KOPT-K1 (cell line): ENCODE measurements around the gene CARD11.

Experiments
- H3K27ac ChIP-seq: fragments of 200-600 bp; sonication (generic); 2 replicates; pipeline ENCODE4 v1.5.1; 2016; ENCODE audit warnings: antibody characterized with exemption, mild to moderate bottlenecking, low read depth, low read length; ENCODE audit not compliant: poor library complexity, severe bottlenecking
- H3K36me3 ChIP-seq: fragments of 200-600 bp; sonication (generic); 2 replicates; pipeline ENCODE4 v1.5.1; 2017; ENCODE audit warnings: antibody characterized with exemption, mild to moderate bottlenecking, low read length, moderate library complexity; ENCODE audit not compliant: insufficient read depth
- H3K9me3 ChIP-seq: fragments of 200-600 bp; sonication (generic); 2 replicates; pipeline ENCODE4 v1.5.1; 2017; ENCODE audit warnings: antibody characterized with exemption, low read length, mild to moderate bottlenecking; ENCODE audit not compliant: insufficient read depth, poor library complexity, severe bottlenecking

Gene CARD11

DNA sequence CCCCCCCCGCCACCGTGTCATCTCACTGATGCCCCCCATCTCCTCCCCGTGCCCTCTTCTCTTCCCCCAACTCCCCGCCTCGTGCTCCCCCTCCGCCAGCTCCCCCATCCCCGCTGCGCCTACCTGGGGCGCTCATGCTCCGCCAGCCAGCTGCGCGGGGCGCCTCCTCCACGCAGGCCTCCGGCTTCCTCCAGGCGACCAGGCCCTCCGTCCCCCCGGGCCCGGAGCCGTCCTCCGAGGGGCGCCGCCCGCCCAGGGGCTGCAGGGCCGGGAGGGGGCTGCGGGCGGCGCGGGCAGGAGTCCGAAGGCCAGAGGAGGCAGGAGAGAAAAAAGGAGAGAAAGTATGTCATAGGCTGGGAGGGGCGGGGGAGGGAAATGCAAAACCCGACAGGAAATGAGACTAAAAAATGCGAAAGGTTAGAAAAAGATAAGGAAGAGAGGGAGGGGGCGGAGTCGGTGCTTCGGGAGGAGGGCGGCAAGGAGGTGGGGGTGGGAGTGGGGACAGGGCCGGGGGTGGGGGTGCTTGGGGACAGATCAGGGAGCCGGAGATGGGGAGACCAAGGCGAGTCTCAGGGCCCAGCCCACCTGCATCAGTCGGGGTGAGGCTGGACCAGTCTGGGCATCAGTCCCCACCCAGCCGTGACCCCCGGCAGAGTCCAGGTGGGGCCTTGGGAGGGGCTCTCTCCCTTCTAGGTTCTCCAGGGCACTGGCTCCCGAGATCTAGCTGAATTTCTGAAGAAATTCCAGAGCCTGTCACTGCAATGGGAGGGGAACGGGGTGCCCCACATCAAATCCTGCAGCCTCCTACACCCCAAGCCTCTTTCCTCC, at the start of gene CARD11:
Gene CARD11, minus strand, starts transcription at position 324 of the 828 bp plus-strand sequence. CDS start 85,361 bp downstream, outside the sequence.
- Histone ChIP-seq H3K36me3 (no peaks in the 10 kb centered on the region), H3K27ac (peak within 1 kb of the TSS; percentile 73), H3K9me3 (no peaks in the 10 kb centered on the region)

DNA sequence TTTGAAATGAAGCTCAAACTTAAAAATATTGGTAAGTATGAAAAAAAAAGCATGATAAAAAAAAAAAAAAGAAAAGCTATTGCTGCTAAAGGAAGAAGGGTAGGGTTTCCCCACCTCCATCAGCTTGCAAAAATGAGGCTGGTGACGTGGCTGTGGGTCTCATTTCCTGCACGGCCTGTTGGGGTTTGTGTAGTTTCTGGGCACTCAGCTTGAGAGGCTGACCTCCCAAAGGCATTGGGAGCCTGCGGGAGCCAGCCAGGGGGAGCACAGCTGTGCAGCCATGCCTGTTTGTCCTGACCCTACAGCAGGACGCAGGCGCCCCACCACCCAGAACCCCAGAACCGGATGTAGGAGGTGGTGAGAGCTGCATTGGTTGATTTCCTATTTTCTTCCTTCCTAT, 48.8 kb upstream of the CARD11 start:
- peak overlapping the region; percentile 61 for H3K27ac ChIP-seq
- no peaks in the 10 kb centered on the region for H3K9me3 ChIP-seq
- no peaks in the 10 kb centered on the region for H3K36me3 ChIP-seq

DNA sequence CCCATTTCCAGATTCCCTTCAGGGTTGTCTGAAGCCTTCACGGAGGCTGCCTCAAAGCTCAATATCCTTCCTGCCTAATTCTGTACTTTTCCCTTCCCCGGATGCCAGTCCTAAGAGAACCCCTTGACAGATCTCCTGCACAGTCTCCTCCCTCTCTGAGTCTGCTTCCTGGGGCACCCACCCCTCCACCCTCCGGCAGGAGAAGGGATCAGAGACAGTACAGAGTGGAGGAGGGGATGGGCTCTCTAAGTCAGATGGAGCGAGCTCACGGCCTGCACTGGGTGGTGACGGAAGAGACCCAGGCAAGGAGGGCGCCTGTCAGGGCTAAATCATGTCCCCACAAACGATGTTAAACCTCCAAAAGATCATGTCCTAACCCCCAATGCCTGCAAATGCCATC, 48.0 kb upstream of the CARD11 start:
- peak overlapping the region; percentile 61 for H3K27ac ChIP-seq
- no peaks in the 10 kb centered on the region for H3K36me3 ChIP-seq
- H3K9me3 ChIP-seq: no peaks in the 10 kb centered on the region

DNA sequence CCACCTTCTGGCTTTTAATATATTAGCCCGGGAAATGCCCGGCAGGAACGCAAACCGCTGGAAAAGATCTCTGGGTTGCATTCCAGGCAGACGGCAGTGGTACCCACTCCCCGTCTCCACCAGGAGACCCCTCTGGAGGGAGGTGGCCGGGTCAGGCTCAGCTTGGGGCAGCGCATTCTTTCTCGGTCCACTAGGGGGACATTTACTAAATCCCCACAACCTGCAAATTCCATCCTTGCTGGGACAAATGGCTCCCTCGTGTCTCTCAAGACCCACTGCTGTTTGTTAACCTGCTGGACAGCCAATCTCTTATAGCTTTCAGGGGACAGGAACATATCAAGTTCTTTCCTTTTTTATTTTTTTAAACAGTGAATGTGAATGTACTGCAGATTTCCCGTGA, 45.8 kb upstream of the CARD11 start:
- H3K27ac ChIP-seq: no peak overlapping the region
- no peaks in the 10 kb centered on the region for H3K36me3 ChIP-seq
- H3K9me3 ChIP-seq: no peaks in the 10 kb centered on the region

DNA sequence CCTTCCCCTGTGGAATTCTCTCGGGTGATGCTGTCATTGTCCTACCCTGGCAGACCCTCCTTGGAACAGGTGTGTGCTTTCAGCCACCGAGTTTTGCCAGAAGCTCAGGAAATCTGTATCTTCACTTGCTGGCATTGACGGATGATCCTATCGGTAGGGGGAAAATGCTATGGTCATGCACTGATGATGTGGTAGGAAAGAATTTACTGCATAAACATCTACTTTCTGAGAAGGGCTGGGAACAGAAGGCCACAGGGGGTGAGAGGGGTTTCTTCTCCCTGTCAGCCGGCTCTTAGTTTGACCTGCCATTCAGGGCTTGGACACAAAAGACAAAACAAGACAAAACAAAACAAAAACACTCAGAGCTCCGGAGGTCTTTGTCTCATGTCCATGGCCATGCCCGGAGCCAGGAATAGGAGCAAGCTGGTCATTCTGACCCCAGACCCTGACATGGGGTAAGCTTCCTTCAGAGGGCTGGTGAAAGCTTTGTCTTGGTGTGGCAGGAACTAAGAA, 43.6 kb upstream of the CARD11 start:
- no peak overlapping the region for H3K27ac ChIP-seq
- no peaks in the 10 kb centered on the region for H3K36me3 ChIP-seq
- no peaks in the 10 kb centered on the region for H3K9me3 ChIP-seq

DNA sequence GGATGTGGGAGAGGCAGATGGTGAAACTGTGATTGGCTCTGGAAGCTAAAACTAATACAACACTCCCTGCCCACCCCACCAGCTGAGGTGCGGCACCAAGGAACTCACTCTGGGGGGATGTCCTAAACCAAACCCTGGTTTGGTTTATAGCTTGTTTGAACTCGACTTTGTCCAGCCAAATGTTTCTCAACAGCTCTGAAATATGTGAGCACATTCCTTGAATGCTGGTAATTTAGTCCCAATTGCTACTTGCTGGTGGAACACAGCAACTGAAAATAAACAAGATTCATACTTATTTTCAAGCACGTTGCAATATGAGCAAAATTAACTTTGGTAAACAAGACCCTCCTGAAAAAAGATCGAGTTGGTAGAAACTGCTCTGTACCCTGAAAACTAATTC, 39.7 kb upstream of the CARD11 start:
- Histone ChIP-seq H3K27ac (no peak overlapping the region), H3K9me3 (peaks cover 7% of the 10 kb centered on the region), H3K36me3 (no peaks in the 10 kb centered on the region)

DNA sequence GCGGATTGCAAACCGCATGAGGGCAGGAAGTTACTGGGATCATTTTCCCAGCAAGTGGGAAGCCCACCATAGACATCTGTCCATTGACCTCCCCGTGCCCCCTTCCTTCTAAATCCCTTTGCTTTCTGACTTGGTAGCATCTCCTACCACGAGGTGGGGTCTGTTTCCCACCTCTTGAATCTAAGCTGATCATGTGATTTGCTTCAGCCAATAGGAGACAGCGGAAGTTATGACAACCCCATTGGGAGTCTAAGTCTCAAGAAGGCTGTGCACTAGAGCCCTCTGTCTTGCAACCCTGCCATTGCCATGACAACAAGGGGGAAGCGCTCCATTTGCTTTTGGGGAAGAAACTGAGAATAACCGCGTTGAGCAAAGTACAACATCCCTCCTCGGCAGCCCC, 39.2 kb upstream of the CARD11 start:
- peaks cover 7% of the 10 kb centered on the region for H3K9me3 ChIP-seq
- no peaks in the 10 kb centered on the region for H3K36me3 ChIP-seq

DNA sequence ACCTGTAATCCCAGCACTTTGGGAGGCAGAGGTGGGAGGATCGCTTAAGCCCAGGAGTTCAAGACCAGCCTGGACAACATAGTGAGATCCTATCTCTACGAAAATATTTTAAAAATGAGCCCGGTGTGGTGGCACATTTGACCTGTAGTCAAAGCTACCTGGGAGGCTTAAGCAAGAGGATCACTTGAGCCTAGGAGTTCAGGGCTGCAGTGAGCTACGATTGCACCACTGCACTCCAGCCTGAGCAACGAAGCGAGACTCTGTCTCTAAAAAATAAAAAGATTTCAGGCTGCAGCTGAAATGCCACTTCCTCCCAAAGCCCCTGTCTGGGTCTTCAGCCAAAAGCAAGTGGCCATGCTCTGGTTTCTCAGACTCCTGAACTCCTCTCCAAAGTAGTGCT, 38.7 kb upstream of the CARD11 start:
- Histone ChIP-seq H3K36me3 (no peaks in the 10 kb centered on the region), H3K27ac (no peak overlapping the region), H3K9me3 (peaks cover 7% of the 10 kb centered on the region)

More for the DNA sequence above, 39.2 kb upstream of the CARD11 start:
- H3K27ac ChIP-seq: no peak overlapping the region

DNA sequence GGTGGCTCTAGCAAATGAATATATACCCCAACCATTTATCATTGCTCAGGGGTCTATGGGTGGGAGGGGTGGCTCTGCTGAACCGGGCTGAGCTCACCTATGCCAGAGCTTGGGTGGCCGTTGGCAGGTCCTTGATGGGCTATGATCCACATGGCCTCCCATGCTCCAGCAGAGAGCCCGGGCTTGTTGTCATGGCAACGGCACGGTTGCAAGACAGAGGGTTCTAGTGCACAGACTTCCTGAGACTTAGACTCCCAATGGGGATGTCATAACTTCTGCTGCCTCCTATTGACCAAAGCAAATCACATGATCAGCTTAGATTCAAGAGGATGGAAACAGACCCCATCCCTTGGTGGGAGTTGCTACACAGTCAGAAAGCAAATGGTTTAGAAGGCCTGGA, 36.4 kb upstream of the CARD11 start:
- Histone ChIP-seq H3K36me3 (no peaks in the 10 kb centered on the region), H3K9me3 (peaks cover 7% of the 10 kb centered on the region), H3K27ac (no peak overlapping the region)

DNA sequence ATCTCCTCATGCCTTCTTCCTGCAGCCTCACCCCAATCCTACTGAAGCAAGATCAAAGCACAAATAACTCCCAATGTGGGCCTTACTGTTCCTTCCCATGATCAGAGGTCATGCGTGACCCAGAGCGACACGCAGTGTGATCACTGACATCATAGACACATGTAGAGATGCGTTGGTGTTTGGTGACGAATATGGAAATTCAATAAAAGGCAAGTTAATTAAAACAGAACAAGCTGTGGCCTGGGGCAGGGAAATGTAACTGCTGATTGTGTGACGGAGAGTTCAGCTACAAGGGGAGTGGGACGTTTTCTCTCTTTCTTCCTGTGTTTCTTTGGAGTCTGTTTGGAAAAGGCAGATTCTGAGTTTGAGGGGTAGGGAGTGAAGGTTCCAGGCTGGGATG, 34.8 kb upstream of the CARD11 start:
- Histone ChIP-seq H3K36me3 (no peaks in the 10 kb centered on the region), H3K9me3 (peaks cover 7% of the 10 kb centered on the region)

DNA sequence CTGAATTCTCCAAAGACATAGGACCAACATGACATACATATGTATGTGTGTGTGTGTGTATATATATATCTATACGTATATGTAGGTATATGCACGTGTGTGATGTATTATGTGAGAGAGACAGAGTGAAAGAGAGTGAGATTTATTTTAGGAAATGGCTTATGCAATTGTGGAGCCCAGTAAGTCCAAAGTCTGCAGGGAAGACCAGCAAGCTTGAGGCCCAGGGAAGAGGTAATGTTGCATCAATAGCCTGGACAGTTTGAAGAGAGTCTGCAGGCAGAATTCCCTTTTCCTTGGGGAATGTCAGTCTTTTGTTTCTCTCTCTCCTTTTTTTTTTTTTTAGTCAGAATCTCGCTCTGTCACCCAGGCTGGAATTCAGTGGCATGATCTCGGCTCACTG, 33.0 kb upstream of the CARD11 start:
- Histone ChIP-seq H3K36me3 (no peaks in the 10 kb centered on the region), H3K9me3 (peaks cover 7% of the 10 kb centered on the region), H3K27ac (no peak overlapping the region)

More for the DNA sequence above, 34.8 kb upstream of the CARD11 start:
- H3K27ac ChIP-seq: no peak overlapping the region

DNA sequence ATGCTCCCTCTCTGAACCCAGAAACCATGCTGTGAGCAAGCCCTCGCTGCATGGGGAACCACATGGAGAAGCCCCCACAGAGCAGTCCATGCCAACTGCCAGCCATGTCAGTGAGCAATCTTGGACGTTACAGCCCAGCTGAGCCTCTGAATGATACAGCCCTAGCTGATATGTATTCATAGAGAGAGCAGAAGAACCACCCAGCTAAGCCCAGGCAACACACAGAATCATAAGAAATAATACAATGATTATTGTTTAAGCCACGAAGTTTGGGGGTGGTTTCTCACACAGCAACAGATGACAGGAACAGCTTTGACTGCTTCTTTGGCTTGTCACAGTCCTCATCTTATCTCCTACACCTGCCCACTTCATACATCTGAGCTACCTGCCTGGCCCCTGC, 32.5 kb upstream of the CARD11 start:
- no peak overlapping the region for H3K27ac ChIP-seq
- H3K9me3 ChIP-seq: peaks cover 7% of the 10 kb centered on the region
- no peaks in the 10 kb centered on the region for H3K36me3 ChIP-seq

DNA sequence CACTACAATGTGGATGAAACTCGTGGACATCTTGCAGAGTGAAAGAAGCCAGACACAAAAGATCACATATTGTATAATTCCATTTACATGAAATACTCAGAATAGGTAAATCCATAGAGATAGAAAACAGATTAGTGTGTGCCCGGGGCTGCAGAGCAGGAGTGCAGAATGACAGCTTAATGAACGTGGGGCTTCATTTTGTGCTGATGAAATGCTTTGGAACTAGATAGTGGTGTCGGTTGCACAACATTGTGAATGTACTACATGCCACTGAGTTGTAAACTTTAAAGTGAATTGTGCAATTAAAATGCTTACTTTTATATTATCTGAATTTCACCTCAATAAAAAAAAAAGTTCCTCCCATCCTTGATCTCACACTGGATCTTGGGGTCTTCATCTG, 31.8 kb upstream of the CARD11 start:
- H3K36me3 ChIP-seq: no peaks in the 10 kb centered on the region
- peaks cover 14% of the 10 kb centered on the region for H3K9me3 ChIP-seq

DNA sequence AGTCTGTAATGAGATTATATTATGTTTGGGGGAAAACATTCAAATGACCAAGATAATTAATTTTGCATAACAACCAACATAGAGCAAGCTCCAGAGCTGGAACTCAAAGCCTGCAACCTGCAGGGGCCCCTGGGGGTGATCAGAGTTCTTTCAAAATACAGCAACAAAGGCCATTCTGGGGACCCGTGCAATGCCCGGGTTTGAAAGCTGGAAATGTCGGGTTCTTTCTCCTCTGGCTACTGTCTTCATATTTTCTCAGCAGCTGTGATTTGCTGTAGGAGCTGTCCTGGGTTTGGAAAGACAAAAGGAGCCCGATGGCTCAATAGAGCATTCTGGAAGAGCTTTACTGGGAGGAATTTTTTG, 30.8 kb upstream of the CARD11 start:
- H3K36me3 ChIP-seq: no peaks in the 10 kb centered on the region
- H3K9me3 ChIP-seq: peaks cover 16% of the 10 kb centered on the region
- no peak overlapping the region for H3K27ac ChIP-seq

More for the DNA sequence above, 31.8 kb upstream of the CARD11 start:
- H3K27ac ChIP-seq: no peak overlapping the region

DNA sequence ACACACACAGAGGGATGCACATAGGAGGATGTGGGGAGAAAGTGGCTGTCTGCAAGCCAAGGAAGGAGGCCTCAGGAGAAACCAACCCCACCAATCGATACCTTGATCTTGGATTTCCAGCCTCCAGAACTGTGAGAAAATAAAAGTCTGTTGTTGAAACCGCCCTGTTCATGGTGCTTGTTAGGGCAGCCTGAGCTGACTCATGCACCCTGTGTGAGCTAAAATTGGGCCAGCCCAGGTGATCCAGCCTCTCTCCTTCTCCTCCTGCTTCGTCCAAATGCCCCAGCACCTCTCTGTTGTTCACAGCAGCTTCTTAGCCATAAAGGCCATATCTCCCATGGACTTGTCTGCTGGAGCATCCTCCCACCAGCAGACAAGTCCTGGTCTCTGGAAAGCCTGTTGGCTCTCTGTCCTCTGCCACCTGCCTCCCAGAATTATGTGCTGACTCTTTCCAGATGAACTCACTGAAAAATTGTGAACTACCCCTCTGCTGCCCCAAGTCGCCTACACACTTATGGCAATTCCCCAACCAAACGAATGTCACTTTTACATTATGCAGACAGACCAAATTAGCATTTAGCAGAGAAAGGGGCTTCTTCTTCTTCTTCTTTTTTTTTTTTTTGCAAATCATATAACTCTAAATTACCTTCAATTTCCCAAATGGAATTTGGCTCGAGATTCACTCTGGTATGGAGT, 30.2 kb upstream of the CARD11 start:
- no peak overlapping the region for H3K27ac ChIP-seq
- H3K9me3 ChIP-seq: peaks cover 16% of the 10 kb centered on the region
- H3K36me3 ChIP-seq: no peaks in the 10 kb centered on the region
